Stimulated activated CD8-positive, alpha-beta memory T cell treated with anti-CD3 and anti-CD28 coated beads, Interleukin-7, amount 100 ng/mL, for 1 hour (primary cell): ENCODE measurements around the gene RAP1GAP.
"Not testable (repeated sequence)": the region's sequence is repeated elsewhere in the genome, so short reads cannot be mapped to it uniquely, and the experiment has no call there.

Source experiments
- DNase-seq, 2 donors: peaks; one replicate each; pipeline ENCODE4 v3.0.0-alpha.2; 2020; ENCODE audit warnings: low read depth in 2 of 2

Gene RAP1GAP

DNA sequence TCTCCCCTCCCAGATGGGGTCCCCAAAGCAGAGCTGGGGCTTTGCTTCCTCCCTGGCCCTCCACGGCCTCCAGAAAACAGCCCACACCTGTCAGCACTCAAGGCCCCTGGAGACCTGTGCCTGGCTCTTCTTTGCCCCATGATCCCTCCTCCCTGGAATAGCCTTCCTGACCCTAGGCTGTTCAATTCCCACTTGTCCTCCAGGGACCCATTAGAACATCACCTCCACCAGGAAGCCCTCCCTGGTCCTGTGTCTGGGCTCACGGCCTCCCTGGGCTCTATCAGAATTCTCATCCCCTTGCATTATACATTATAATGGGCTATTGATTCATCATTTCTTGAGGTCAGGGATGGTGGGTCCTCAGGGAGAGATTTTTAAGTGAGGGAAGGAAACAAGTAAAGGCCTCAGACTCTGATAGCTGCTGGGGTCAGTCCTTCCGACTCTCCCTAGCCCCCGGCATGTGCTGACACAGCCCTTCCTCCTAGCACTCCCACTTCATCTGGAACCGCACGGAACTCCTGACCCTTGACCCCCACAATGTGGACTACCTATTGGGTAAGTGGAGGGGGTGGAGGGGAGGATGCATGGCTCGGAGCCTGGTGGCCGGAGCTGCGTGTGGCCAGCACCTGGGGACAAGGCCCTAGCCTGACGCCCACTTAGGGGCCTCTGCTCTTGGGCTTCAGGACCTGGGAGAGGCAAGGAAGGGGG, 99.2 kb downstream of the RAP1GAP start:
- no peak for DNase-seq

DNA sequence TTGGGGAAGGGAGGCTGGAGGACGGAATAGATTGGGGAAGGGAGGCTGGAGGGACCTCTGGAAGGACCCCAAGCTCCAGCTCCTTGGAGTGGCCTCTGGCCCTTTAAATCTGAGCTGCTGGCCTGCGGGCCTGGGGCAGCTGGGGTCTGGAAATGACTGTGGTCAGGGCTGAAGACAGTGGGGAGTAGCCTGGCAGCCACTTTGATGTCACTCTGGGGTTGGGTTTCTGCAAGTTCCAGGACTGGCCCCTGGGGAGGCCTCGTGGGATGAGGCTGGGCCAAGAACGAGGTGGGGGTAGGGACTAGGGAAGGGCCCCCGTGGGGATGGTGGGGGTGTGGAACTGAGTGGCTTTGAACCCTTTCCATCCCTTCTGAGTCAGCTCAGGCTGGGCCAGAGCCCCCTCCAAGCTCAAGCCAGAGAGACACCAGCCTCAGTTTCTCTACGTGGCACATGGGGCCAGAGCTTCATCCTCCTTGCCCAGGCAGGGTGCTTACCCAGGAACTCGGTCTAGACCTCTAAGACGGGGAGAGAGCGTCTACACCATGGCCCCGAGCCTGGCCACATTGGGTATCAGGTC, 100.3 kb downstream of the RAP1GAP start:
- no peak for DNase-seq

DNA sequence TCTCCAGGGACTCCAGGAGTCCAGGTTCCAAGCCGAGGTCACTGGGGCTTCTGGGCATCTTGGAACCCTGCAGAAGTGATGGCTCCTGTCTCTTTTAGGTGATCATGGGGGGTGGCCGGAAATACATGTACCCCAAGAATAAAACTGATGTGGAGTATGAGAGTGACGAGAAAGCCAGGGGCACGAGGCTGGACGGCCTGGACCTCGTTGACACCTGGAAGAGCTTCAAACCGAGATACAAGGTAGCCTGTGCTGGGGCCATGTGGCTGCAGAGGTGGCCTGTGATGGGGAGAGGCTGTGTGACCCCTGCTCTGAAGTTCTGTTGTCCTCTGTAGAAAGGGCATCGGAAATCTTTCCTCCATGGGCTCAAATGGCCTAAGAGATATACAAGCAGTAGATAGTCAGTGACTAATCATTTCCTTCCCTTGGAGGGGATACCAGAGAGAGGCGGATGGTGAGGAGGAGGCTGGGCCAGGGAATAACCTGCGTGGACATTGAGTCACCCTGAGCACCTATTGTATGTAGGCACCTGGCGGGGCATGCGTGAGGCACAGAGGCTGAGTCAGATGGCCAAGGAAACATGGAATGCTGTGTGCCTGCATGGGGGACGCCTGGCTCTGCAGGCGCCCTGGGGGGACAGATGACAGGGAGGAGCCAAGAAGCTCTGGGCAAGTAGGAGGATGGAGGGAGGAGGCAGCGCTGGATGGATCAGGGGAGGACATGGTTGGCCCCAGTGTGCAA, 101.0 kb downstream of the RAP1GAP start:
- DNase-seq: no peak

- no peak for DNase-seq
These were observed 101.7 kb downstream of the RAP1GAP start for GRCh38 chr1:21567241-21568005.

DNA sequence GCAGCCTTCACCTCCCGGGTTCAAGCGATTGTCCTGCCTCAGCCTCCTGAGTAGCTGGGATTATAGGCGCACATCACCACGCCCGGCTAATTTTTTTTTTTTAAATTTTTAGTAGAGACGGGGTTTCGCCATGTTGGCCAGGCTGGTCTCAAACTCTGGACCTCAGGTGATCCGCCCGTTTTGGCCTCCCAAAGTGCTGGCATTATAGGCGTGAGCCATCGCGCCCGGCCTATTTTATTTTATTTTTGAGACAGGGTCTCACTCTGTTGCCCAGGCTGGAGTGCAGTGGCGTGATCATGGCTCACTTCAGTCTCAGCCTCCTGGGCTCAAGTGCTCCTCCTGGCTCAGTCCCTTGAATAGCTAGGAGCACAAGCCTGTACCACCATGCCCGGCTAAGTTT, 102.8 kb downstream of the RAP1GAP start:
- DNase-seq: not testable (repeated sequence)

GRCh38 chr1:21565285-21565684, 103.9 kb downstream of the RAP1GAP start:
- no peak for DNase-seq

GRCh38 chr1:21564521-21565095, 104.5 kb downstream of the RAP1GAP start:
- no peak for DNase-seq

DNA sequence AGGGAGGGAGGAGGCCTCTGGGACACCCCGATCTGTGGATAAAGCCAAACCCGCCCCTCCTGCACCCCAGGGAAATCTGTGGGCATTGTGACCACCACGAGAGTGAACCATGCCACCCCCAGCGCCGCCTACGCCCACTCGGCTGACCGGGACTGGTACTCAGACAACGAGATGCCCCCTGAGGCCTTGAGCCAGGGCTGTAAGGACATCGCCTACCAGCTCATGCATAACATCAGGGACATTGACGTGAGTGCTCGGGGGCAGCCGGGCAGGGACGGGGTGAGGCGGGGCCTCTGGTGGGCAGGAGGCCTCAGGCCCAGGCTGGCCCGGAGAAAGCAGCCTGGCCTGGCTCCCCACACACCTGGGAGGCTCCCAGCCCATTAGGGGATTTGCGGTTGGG, 105.2 kb downstream of the RAP1GAP start:
- DNase-seq: no peak

- no peak for DNase-seq
These were observed 106.3 kb downstream of the RAP1GAP start for GRCh38 chr1:21562896-21563295.

DNA sequence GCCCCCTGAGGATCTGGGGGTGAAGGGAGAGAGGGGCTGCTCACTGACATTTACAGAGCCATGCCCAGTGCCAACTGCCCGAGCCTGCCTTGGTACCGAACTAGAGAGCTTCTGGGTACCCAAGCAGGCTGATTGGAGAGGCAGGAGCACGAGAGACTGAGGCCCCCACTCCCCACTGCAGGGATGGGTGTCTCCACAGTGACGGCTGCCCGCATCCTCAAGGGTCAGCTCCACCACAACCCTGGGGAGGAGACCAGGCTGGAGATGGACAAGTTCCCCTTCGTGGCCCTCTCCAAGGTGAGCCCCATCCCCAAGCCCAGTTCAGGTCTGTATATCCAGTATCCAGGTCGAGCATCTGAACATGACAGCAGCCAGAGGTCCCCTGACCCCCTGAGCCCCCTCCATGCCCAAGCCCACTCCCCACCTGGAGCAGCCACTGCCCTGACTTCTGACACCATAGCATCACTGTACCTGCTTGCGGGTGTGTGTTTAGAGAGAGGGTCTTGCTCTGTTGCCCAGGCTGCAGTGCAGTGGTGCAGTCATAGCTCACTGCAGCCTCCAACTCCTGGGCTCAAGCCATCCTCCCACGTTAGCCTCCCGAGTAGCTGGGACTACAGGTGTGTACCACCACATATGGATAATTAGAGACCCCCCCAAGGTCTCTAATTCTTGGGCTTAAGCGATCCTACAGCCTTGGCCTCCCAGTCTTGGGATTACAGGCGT, 108.1 kb downstream of the RAP1GAP start:
- no peak for DNase-seq

- DNase-seq: no peak
These were observed 109.2 kb downstream of the RAP1GAP start for GRCh38 chr1:21559788-21560567.

DNA sequence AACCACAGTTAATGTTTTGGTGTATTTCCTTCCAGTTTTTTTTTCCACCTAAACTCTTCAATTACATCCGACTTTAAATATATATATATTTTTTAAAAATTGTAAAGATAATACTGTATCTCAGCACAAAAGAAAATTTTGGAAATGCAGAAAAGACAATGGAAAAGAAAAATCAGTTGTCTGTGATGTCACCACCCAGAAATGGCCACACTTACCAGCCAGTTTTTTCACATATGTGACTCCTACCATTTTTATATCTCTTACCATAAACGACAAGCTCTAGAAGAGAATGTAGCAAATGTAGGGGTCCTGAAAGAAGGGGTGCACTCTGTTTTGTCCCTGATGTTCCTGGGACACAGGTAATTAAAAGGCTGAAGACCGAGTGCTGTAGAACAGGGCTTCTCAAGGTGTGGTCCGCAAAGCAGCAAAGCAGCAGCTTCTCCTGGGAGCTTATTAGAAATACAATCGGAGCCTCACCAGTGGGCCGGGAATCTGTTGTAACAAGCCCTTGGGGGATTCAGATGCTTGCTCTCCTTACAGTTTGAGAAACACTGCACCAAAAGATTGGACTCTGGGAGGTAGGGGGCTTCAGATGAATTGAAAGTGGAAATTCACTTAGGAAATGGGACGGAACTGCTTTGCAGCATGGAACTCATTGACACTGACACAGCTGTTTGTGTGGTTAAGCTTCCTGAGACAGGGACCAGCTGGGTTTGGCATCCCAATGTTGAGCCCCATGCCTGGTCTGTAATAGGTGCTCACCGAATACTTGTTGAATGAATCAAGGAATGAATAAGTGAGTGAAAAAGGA, 115.8 kb downstream of the RAP1GAP start:
- no peak for DNase-seq

GRCh38 chr1:21552715-21553114, 116.4 kb downstream of the RAP1GAP start:
- no peak for DNase-seq

DNA sequence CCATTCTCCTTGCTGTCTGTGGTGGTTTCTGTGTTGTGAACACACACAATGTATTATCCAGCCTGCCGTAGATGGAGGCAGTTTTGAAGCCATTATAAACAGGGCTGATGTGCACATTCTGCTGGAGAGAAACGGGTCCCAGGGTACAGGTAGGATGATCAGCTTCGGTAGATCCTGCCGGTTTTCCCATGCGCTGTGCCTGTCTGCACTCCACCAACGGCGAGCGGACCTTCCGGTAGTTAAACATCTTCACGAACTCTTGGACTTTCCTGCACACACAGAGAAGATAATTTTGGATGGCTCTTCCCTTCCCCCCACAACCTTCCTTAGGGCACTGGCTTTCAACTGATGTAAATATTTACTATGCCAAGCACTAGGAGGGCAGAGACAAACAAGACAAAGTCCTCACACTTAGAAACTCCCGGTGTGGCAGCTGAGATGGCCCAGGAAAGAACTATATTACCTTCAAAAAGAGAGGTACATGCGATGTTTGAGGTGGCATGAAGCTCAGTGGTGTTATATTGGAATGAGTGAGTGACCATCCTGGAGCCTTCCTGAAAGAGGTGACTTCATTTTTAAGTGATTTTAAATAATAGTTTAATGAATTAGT, 118.2 kb downstream of the RAP1GAP start:
- DNase-seq: no peak

- no peak for DNase-seq
These were observed 119.1 kb downstream of the RAP1GAP start for GRCh38 chr1:21550097-21550496.

GRCh38 chr1:21547876-21548275, 121.3 kb downstream of the RAP1GAP start:
- no peak for DNase-seq
